PC-3 (cell line): ENCODE data around the gene OVAAL.

Experiments used
- CTCF ChIP-seq: fragments of 300-600 bp; sonication (generic); conservative IDR thresholded peaks from 2 replicates; pipeline ENCODE4 v1.5.1; 2017; ENCODE audit warnings: antibody characterized with exemption, low read depth, mild to moderate bottlenecking, low read length
- EZH2 ChIP-seq: fragments of 300-600 bp; sonication (generic); IDR thresholded peaks from one replicate; pipeline ENCODE4 v1.6.1; 2017; ENCODE audit warnings: antibody characterized with exemption, mild to moderate bottlenecking, low read length; ENCODE audit not compliant: unreplicated experiment
- EZH2phosphoT487 ChIP-seq: fragments of 300-600 bp; sonication (generic); IDR thresholded peaks from 2 replicates; pipeline ENCODE4 v1.6.1; 2018; ENCODE audit warnings: mild to moderate bottlenecking, antibody characterized with exemption, low read length, borderline replicate concordance

- TF ChIP-seq CTCF, result no peak
- no peak for TF ChIP-seq EZH2
- TF ChIP-seq EZH2phosphoT487, result no peak
Observed at GRCh38 chr1:180510882-180511281, 47.9 kb upstream of the OVAAL start.
